DOHH2 (cell line): Measurements from ENCODE around the gene CNTNAP5.

Experiments used
- CTCF ChIP-seq: fragments of 200-600 bp; sonication (generic); IDR thresholded peaks from one replicate; pipeline ENCODE4 v1.5.1; 2014; ENCODE audit warnings: antibody characterized with exemption, mild to moderate bottlenecking, low read depth, low read length; ENCODE audit not compliant: poor library complexity, severe bottlenecking
- EZH2phosphoT487 ChIP-seq: fragments of 200-600 bp; sonication (generic); IDR thresholded peaks from 2 replicates; pipeline ENCODE4 v1.6.1; 2017; ENCODE audit warnings: borderline replicate concordance, mild to moderate bottlenecking, antibody characterized with exemption, low read length, moderate library complexity, mixed read lengths

DNA sequence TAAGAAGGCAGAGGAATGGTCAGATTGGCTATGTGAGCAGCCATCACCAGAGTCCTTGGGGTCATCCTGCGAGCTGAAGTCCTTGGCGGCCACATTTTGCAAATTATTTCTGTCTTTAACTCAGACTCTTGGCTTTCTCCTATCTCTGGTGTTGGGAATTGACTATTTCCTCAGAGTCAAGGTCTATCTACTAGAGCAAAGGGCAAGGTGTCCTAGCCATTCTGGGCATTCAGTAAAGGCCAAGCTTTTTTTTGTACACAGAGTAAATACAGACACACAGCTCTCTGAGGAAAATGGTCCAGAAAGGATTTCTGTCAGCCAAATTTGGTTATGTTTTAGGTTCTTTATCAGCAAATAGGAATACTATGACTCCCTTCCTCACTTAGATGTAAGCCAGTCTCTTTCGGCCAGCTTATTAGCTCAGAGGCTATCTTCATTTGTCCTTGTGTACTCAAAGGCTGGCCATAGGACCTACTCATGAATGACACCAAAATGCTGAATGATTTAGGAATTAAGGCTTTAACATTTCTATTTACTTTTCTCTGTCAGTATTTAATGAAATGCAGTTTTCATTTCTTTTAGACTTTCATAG is 146.5 kb downstream of the CNTNAP5 start:
- no peak for TF ChIP-seq CTCF
- no peak for TF ChIP-seq EZH2phosphoT487
